Spleen (tissue), 11 donors: ENCODE results near the gene TMEM255B. TPM values are rescaled to one million over a fixed set of nuclear protein-coding genes. Genes with fewer than 3 reads are reported as not detected.

Source experiments
- DNase-seq: peaks from one replicate; pipeline ENCODE4 v3.0.0-alpha.2; 2020
- H3K27ac ChIP-seq, 8 donors: fragments of 200-600 bp; sonication (generic) in 7 of 8; 1 replicate in 4 of 8; 2 replicates in 4 of 8; pipeline versions ENCODE4 v1.5.0 to v1.8.0; 2016 to 2021; ENCODE audit warnings: inconsistent platforms in 4 of 8, mild to moderate bottlenecking in 4 of 8, moderate library complexity in 1 of 8
- H3K27me3 ChIP-seq, 7 donors: fragments of 200-600 bp; sonication (generic) in 6 of 7; replicated peaks in 1 of 7; 1 replicate in 4 of 7; 2 replicates in 3 of 7; pipeline versions ENCODE4 v1.5.0 to v1.8.0; 2016 to 2021; ENCODE audit warnings: inconsistent platforms in 3 of 7, mild to moderate bottlenecking in 1 of 7
- H3K36me3 ChIP-seq, 6 donors: fragments of 200-600 bp; sonication (generic) in 5 of 6; 1 replicate in 4 of 6; 2 replicates in 2 of 6; pipeline versions ENCODE4 v1.5.0 to v1.8.0; 2016 to 2021; ENCODE audit warnings: inconsistent platforms in 2 of 6
- H3K4me1 ChIP-seq, 6 donors: fragments of 200-600 bp; sonication (generic) in 5 of 6; 1 replicate in 3 of 6; 2 replicates in 3 of 6; pipeline versions ENCODE4 v1.5.0 to v1.8.0; 2016 to 2021; ENCODE audit warnings: inconsistent platforms in 3 of 6
- H3K4me3 ChIP-seq, 8 donors: fragments of 200-600 bp; sonication (generic) in 7 of 8; 1 replicate in 4 of 8; 2 replicates in 4 of 8; pipeline versions ENCODE4 v1.5.0 to v1.8.0; 2016 to 2021; ENCODE audit warnings: inconsistent platforms in 4 of 8, mild to moderate bottlenecking in 4 of 8, moderate library complexity in 2 of 8
- H3K9me3 ChIP-seq, 8 donors: fragments of 200-600 bp; sonication (generic) in 7 of 8; 1 replicate in 4 of 8; 2 replicates in 4 of 8; pipeline versions ENCODE4 v1.5.0 to v1.8.0; 2016 to 2021; ENCODE audit warnings: inconsistent platforms in 4 of 8
- POLR2A ChIP-seq, 3 donors: fragments of 450-650 bp; IDR thresholded peaks; one replicate each; pipeline ENCODE4 v1.5.1; 2017; ENCODE audit warnings: antibody characterized with exemption in 3 of 3, mild to moderate bottlenecking in 1 of 3
- POLR2AphosphoS5 ChIP-seq, 3 donors: sonication (generic); formaldehyde crosslinking; IDR thresholded peaks; one replicate each; pipeline ENCODE4 v1.5.1; 2017; ENCODE audit warnings: antibody characterized with exemption in 3 of 3
- WGBS, 5 donors: extraction: QIAGEN DNeasy Blood & Tissue Kit in 3 of 5; methylation state at CpG; one replicate each; pipeline versions ENCODE4 v1.1.5 to v1.1.7; 2013 to 2018; 5-methylcytosine and 5-hydroxymethylcytosine counted together
- intact Hi-C: fragments of 100-400 bp; cut with DNase I; formaldehyde crosslinking; loops from one replicate; pipeline ENCODE4 v1.15.0; 2023; ENCODE audit warnings: low total_unique reads
- polyA plus RNA-seq, 3 donors: library from polyadenylated mRNA; stranded (reverse); fragments of 200-250 nt; gene quantifications; one replicate each; pipeline ENCODE4 v1.2.1, GENCODE V29; 2013
- total RNA-seq, 7 donors: library from RNA; depleted of rRNA in 3 of 7; stranded (reverse); fragments of >200 nt in 3 of 7; fragmentation: NEBNext Ultra II Directional in 4 of 7; extraction: Animal tissue kit (Norgen Biotek cat#: 25700) in 4 of 7; gene quantifications; one replicate each; pipeline versions ENCODE4 v1.1.0 to v1.2.1, GENCODE V29; 2016 to 2021
- TF ChIP-seq, protein P1 (sequence below), 11 experiments: fragments of 200-600 bp in 7 of 11; fragments of 450-650 bp in 4 of 11; sonication (generic) in 4 of 11; IDR thresholded peaks in 8 of 11; conservative IDR thresholded peaks in 3 of 11; 1 replicate in 7 of 11; 2 replicates in 4 of 11; pipeline versions ENCODE4 v1.4.0 to v1.8.0; 2016 to 2021; ENCODE audit warnings: antibody characterized with exemption in 11 of 11, inconsistent platforms in 4 of 11, mild to moderate bottlenecking in 1 of 11
- donor health status: healthy with polysubstance abuse.
- donor health status: DM: no; HTN: no; CAD: no; lungs with moderate emphysema.
- donor health status: DM: no; HTN: no; CAD: no.
- donor health status: Bipolar disorder and iron deficiency.
- donor health status: healthy.
- donor health status: DM: no; HTN: no; CAD: no.
- donor health status: DM: yes; HTN: yes; CAD: no.

The TMEM255B gene
- total and polyA plus RNA-seq, 10 donors = 5.7 to 26.9 (median 12.3) TPM

DNA sequence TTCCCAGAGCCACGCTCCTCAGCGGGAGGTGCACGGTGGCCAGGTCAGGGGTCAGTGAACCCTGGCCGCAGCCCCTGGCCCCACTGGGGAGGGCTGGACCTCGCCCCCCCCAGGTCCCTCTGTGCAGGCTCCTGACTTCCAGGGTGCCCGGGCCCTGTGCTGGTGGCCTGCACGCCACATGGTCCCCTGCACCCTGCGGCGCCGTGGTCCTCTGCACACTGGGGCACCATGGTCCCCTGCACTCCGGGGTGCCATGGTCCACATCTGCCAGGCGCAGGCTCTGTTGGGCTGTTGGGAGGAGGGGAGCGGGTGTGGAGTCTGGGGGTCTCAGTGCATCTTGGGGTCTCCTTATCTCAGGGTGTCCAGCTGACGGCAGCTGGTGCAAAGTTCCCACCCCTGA lies 23.3 kb upstream of the TMEM255B start:
- peak; percentile 58 for DNase-seq

GRCh38 chr13:113736258-113736731 lies 22.7 kb upstream of the TMEM255B start:
- WGBS, 5 donors = 39 to 60% (median 50%) methylated on average over 2 to 10 of the region's 10 CpGs
- Histone ChIP-seq H3K36me3 (no peaks in the 10 kb centered on the region), H3K27ac (no peak overlapping the region), H3K27me3 (peaks cover 0 to 48% (median 13%) of the 10 kb centered on the region in 7 donors), H3K4me3 (no peak overlapping the region), H3K4me1 (peaks cover 0 to 15% (median 1%) of the 10 kb centered on the region in 6 donors), H3K9me3 (no peaks in the 10 kb centered on the region)
- TF ChIP-seq POLR2A (IDR thresholded peaks at IDR 0.05) (no peak), POLR2AphosphoS5 (IDR thresholded peaks at IDR 0.05) (no peak)
- TF ChIP-seq, protein P1, sequence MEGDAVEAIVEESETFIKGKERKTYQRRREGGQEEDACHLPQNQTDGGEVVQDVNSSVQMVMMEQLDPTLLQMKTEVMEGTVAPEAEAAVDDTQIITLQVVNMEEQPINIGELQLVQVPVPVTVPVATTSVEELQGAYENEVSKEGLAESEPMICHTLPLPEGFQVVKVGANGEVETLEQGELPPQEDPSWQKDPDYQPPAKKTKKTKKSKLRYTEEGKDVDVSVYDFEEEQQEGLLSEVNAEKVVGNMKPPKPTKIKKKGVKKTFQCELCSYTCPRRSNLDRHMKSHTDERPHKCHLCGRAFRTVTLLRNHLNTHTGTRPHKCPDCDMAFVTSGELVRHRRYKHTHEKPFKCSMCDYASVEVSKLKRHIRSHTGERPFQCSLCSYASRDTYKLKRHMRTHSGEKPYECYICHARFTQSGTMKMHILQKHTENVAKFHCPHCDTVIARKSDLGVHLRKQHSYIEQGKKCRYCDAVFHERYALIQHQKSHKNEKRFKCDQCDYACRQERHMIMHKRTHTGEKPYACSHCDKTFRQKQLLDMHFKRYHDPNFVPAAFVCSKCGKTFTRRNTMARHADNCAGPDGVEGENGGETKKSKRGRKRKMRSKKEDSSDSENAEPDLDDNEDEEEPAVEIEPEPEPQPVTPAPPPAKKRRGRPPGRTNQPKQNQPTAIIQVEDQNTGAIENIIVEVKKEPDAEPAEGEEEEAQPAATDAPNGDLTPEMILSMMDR (IDR thresholded peaks at IDR 0.05 in 8 of 11, conservative IDR thresholded peaks at IDR 0.05 in 3 of 11) = no peak
- intact Hi-C loops = no loop called here
- peak; percentile 64 for DNase-seq

More for the DNA sequence above, 23.3 kb upstream of the TMEM255B start:
- TF ChIP-seq POLR2AphosphoS5 (IDR thresholded peaks at IDR 0.05) (no peak), POLR2A (IDR thresholded peaks at IDR 0.05) (no peak)
- TF ChIP-seq, protein P1 (IDR thresholded peaks at IDR 0.05 in 8 of 11, conservative IDR thresholded peaks at IDR 0.05 in 3 of 11) = no peak
- 88 to 94% (median 90%) methylated on average over 3 to 14 of the region's 14 CpGs for WGBS, 5 donors
- no peak overlapping the region for H3K27ac ChIP-seq
- peaks cover 0 to 48% (median 13%) of the 10 kb centered on the region in 7 donors for H3K27me3 ChIP-seq
- H3K4me3 ChIP-seq = no peak overlapping the region
- H3K36me3 ChIP-seq = no peaks in the 10 kb centered on the region
- no peaks in the 10 kb centered on the region for H3K9me3 ChIP-seq
- peaks cover 0 to 12% (median 0%) of the 10 kb centered on the region in 6 donors for H3K4me1 ChIP-seq
- intact Hi-C loops = no loop called here

DNA sequence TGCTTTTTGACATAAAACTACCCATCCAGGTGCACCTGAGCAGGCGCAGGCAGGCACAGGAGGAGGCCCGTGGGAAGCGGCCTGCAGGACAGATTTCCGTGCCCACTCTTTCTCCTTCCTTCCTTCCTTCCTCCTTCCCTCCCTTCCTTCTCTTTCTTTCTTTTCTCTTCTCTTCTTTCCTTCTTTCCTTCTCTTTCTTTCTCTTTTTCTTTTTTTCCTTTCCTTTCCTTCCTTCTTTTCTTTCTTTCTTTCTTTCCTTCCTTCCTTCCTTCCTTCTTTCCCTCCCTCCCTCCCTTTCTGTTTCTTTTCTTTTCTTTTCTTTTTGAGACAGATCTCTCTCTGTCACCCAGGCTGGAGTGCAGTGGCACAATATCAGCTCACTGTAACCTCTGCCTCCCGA lies 21.2 kb upstream of the TMEM255B start:
- no peak overlapping the region for H3K4me3 ChIP-seq
- TF ChIP-seq POLR2AphosphoS5 (IDR thresholded peaks at IDR 0.05) (no peak), POLR2A (IDR thresholded peaks at IDR 0.05) (no peak)
- TF ChIP-seq, protein P1 (IDR thresholded peaks at IDR 0.05 in 8 of 11, conservative IDR thresholded peaks at IDR 0.05 in 3 of 11) = no peak
- intact Hi-C loops = no loop called here
- H3K27me3 ChIP-seq = peaks cover 0 to 61% (median 26%) of the 10 kb centered on the region in 7 donors
- H3K4me1 ChIP-seq = peaks cover 5 to 20% (median 14%) of the 10 kb centered on the region in 6 donors
- H3K27ac ChIP-seq = no peak overlapping the region
- no peaks in the 10 kb centered on the region for H3K36me3 ChIP-seq
- DNase-seq = no peak
- H3K9me3 ChIP-seq = no peaks in the 10 kb centered on the region
- WGBS, 5 donors = 56 to 77% (median 58%) methylated on average over 5 of the region's 5 CpGs

GRCh38 chr13:113739527-113740285 lies 19.3 kb upstream of the TMEM255B start:
- intact Hi-C loops = no loop called here
- no peak overlapping the region for H3K4me3 ChIP-seq
- WGBS, 5 donors = 81 to 89% (median 84%) methylated on average over 16 to 22 of the region's 22 CpGs
- peak; percentile 53 for DNase-seq
- peaks cover 0 to 71% (median 27%) of the 10 kb centered on the region in 7 donors for H3K27me3 ChIP-seq
- H3K4me1 ChIP-seq = peaks cover 5 to 22% (median 14%) of the 10 kb centered on the region in 6 donors
- no peaks in the 10 kb centered on the region for H3K36me3 ChIP-seq
- H3K9me3 ChIP-seq = no peaks in the 10 kb centered on the region
- no peak overlapping the region for H3K27ac ChIP-seq
- TF ChIP-seq POLR2A (IDR thresholded peaks at IDR 0.05) = no peak
- TF ChIP-seq, protein P1 (IDR thresholded peaks at IDR 0.05 in 8 of 11, conservative IDR thresholded peaks at IDR 0.05 in 3 of 11) = no peak
- no peak for TF ChIP-seq POLR2AphosphoS5 (IDR thresholded peaks at IDR 0.05)
